Measurements from ENCODE around the gene FEM1A.

Gene FEM1A

GRCh38 chr19:4768934-4769777, 22.4 kb upstream of the FEM1A start:
- Histone ChIP-seq H3K4me2 (ENCODE audit: low read length) (no peak overlapping the region), H3K27me3 (ENCODE audit: low read depth, low read length) (peaks cover 14% of the 10 kb centered on the region), H3K9me3 (ENCODE audit: insufficient read depth, low read length) (no peaks in the 10 kb centered on the region), H3K79me2 (ENCODE audit: low read length) (no peaks in the 10 kb centered on the region), H3K36me3 (replicated peaks; ENCODE audit: low read depth, low read length) (no peaks in the 10 kb centered on the region), H3K4me1 (ENCODE audit: low read length) (no peaks in the 10 kb centered on the region), H3K9ac (ENCODE audit: low read length) (no peak overlapping the region), H2AFZ (ENCODE audit: low read depth, low read length) (no peak overlapping the region), H3K27ac (ENCODE audit: low read length) (no peak overlapping the region), H4K20me1 (ENCODE audit: insufficient read depth, low read length) (peaks cover 4% of the 10 kb centered on the region; the same call in 1 of the 2 replicates), H3K4me3 (ENCODE audit: low read length) (no peak overlapping the region)
- TF ChIP-seq CTCF (IDR thresholded peaks at IDR 0.05; ENCODE audit: low read depth, low read length) (no peak), EZH2phosphoT487 (IDR thresholded peaks at IDR 0.05; ENCODE audit: low read depth) (no peak)

GRCh38 chr19:4772566-4772965, 19.0 kb upstream of the FEM1A start:
- Histone ChIP-seq H3K36me3 (replicated peaks; ENCODE audit: low read depth, low read length) (no peaks in the 10 kb centered on the region), H3K4me3 (ENCODE audit: low read length) (no peak overlapping the region), H4K20me1 (ENCODE audit: insufficient read depth, low read length) (peaks cover 4% of the 10 kb centered on the region; the same call in 1 of the 2 replicates), H3K27ac (ENCODE audit: low read length) (no peak overlapping the region), H3K9ac (ENCODE audit: low read length) (no peak overlapping the region), H3K9me3 (ENCODE audit: insufficient read depth, low read length) (no peaks in the 10 kb centered on the region), H3K27me3 (ENCODE audit: low read depth, low read length) (peaks cover 23% of the 10 kb centered on the region), H2AFZ (ENCODE audit: low read depth, low read length) (no peak overlapping the region), H3K4me2 (ENCODE audit: low read length) (no peak overlapping the region), H3K4me1 (ENCODE audit: low read length) (no peaks in the 10 kb centered on the region), H3K79me2 (ENCODE audit: low read length) (no peaks in the 10 kb centered on the region)
- TF ChIP-seq CTCF (IDR thresholded peaks at IDR 0.05; ENCODE audit: low read depth, low read length) = no peak
- no peak for TF ChIP-seq EZH2phosphoT487 (IDR thresholded peaks at IDR 0.05; ENCODE audit: low read depth)

- Histone ChIP-seq H3K4me3 (ENCODE audit: low read length) (no peak overlapping the region), H3K9me3 (ENCODE audit: insufficient read depth, low read length) (no peaks in the 10 kb centered on the region), H2AFZ (ENCODE audit: low read depth, low read length) (no peak overlapping the region), H3K9ac (ENCODE audit: low read length) (no peak overlapping the region), H3K27ac (ENCODE audit: low read length) (no peak overlapping the region), H3K4me1 (ENCODE audit: low read length) (no peaks in the 10 kb centered on the region), H3K27me3 (ENCODE audit: low read depth, low read length) (peaks cover 23% of the 10 kb centered on the region), H4K20me1 (ENCODE audit: insufficient read depth, low read length) (peaks cover 4% of the 10 kb centered on the region; the same call in 1 of the 2 replicates), H3K79me2 (ENCODE audit: low read length) (no peaks in the 10 kb centered on the region), H3K4me2 (ENCODE audit: low read length) (no peak overlapping the region), H3K36me3 (replicated peaks; ENCODE audit: low read depth, low read length) (no peaks in the 10 kb centered on the region)
- TF ChIP-seq EZH2phosphoT487 (IDR thresholded peaks at IDR 0.05; ENCODE audit: low read depth) = no peak
- TF ChIP-seq CTCF (IDR thresholded peaks at IDR 0.05; ENCODE audit: low read depth, low read length) = no peak
These were observed 18.4 kb upstream of the FEM1A start for GRCh38 chr19:4773047-4773640.

- Histone ChIP-seq H2AFZ (ENCODE audit: low read depth, low read length) (no peak overlapping the region), H3K9ac (ENCODE audit: low read length) (no peak overlapping the region), H3K36me3 (replicated peaks; ENCODE audit: low read depth, low read length) (no peaks in the 10 kb centered on the region), H3K27ac (ENCODE audit: low read length) (no peak overlapping the region), H3K4me2 (ENCODE audit: low read length) (no peak overlapping the region), H4K20me1 (ENCODE audit: insufficient read depth, low read length) (no peaks in the 10 kb centered on the region), H3K4me1 (ENCODE audit: low read length) (no peaks in the 10 kb centered on the region), H3K79me2 (ENCODE audit: low read length) (no peaks in the 10 kb centered on the region), H3K4me3 (ENCODE audit: low read length) (no peak overlapping the region), H3K9me3 (ENCODE audit: insufficient read depth, low read length) (no peaks in the 10 kb centered on the region), H3K27me3 (ENCODE audit: low read depth, low read length) (peaks cover 23% of the 10 kb centered on the region)
- no peak for TF ChIP-seq EZH2phosphoT487 (IDR thresholded peaks at IDR 0.05; ENCODE audit: low read depth)
- no peak for TF ChIP-seq CTCF (IDR thresholded peaks at IDR 0.05; ENCODE audit: low read depth, low read length)
These were observed 17.4 kb upstream of the FEM1A start for GRCh38 chr19:4774136-4774535.

Measured in OCI-LY3 (cell line).